K562 (cell line): ENCODE results near the gene SLC27A6. TPM values are rescaled to one million over a fixed set of nuclear protein-coding genes. Genes with fewer than 3 reads are reported as not detected.

Experiments used
- BRF1 ChIP-seq: IDR thresholded peaks from 3 replicates; pipeline ENCODE4 v1.6.1; 2011; ENCODE audit warnings: borderline replicate concordance, mild to moderate bottlenecking; ENCODE audit not compliant: insufficient read length; ENCODE audit errors: extremely low read depth
- ETV1 ChIP-seq: fragments of 450-650 bp; conservative IDR thresholded peaks from 2 replicates; pipeline ENCODE4 v1.6.1; 2016; ENCODE audit warnings: missing genetic modification characterization, control low read depth, low read depth, missing compliant biosample characterization
- KLF1 ChIP-seq: fragments of 450-650 bp; IDR thresholded peaks from 2 replicates; pipeline ENCODE4 v1.6.1; 2016; ENCODE audit warnings: missing genetic modification characterization, missing compliant biosample characterization
- KLF10 ChIP-seq: fragments of 250-450 bp; sonication (Bioruptor Pico); IDR thresholded peaks from 2 replicates; pipeline ENCODE4 v1.6.1; 2021; ENCODE audit warnings: matching md5 sums
- PHF8 ChIP-seq: fragments of 200-600 bp; sonication (generic); IDR thresholded peaks from 2 replicates; pipeline ENCODE4 v1.6.1; 2012; ENCODE audit warnings: mixed run types, mild to moderate bottlenecking, inconsistent platforms, low read length, moderate library complexity, borderline replicate concordance
- RBFOX2 ChIP-seq: fragments of 200-400 bp; formaldehyde crosslinking; IDR thresholded peaks from 2 replicates; pipeline ENCODE4 v1.6.1; 2017; ENCODE audit warnings: low read depth, mild to moderate bottlenecking, low read length, moderate library complexity
- SMAD4 ChIP-seq: fragments of 250-450 bp; sonication (Bioruptor Pico); conservative IDR thresholded peaks from 2 replicates; pipeline ENCODE4 v1.8.0; 2021; ENCODE audit warnings: inconsistent platforms, mild to moderate bottlenecking, moderate library complexity
- SRSF1 ChIP-seq: fragments of 200-400 bp; formaldehyde crosslinking; IDR thresholded peaks from 2 replicates; pipeline ENCODE4 v1.6.1; 2017; ENCODE audit warnings: mild to moderate bottlenecking, low read depth, low read length, moderate library complexity
- ZBED1 ChIP-seq: IDR thresholded peaks from 2 replicates; pipeline ENCODE4 v1.6.1; 2014
- polyA plus RNA-seq, 8 experiments: library from polyadenylated mRNA; depleted of rRNA in 4 of 8; stranded (reverse) in 5 of 8; unstranded in 3 of 8; fragments of >200 nt; fragmentation: Nextera tagmentation in 2 of 8; fragmentation: Illumina TruSeq in 1 of 8; extraction: Ambion mirVana in 2 of 8; extraction: Trizol in 1 of 8; gene quantifications; 2 replicates each; pipeline versions ENCODE4 v1.2.1 to v1.2.3, GENCODE V29; 2011 to 2014; ENCODE audit warnings: inconsistent platforms in 1 of 8, missing spikeins in 1 of 8
- total RNA-seq, 7 experiments: library from RNA; depleted of rRNA in 6 of 7; stranded (reverse); fragments of >200 nt in 6 of 7; fragmentation: Illumina TruSeq in 2 of 7; extraction: Trizol in 2 of 7; gene quantifications; 2 replicates each; pipeline versions ENCODE4 v1.2.1 to v1.2.3, GENCODE V29; 2011 to 2021; ENCODE audit warnings: low replicate concordance in 1 of 7
- TF ChIP-seq, protein P1 (sequence below): fragments of 250-450 bp; sonication (Bioruptor Pico); IDR thresholded peaks from 2 replicates; pipeline ENCODE4 v1.8.0; 2022; ENCODE audit warnings: inconsistent platforms
- TF ChIP-seq, protein P2 (sequence below): fragments of 450-650 bp; IDR thresholded peaks from 2 replicates; pipeline ENCODE4 v1.6.1; 2016; ENCODE audit warnings: borderline replicate concordance
- TF ChIP-seq, protein P3 (sequence below): fragments of 450-650 bp; conservative IDR thresholded peaks from 2 replicates; pipeline ENCODE4 v1.6.1; 2016; ENCODE audit warnings: missing genetic modification characterization, low read depth, mild to moderate bottlenecking, control low read depth, missing compliant biosample characterization
- TF ChIP-seq, protein P4 (sequence below): sonication (generic); formaldehyde crosslinking; IDR thresholded peaks from 2 replicates; pipeline ENCODE4 v1.8.1; 2022; ENCODE audit warnings: missing genetic modification reagents
- TF ChIP-seq, protein P5 (sequence below), 2 experiments: fragments of 450-650 bp in 1 of 2; sonication (generic) in 1 of 2; formaldehyde crosslinking in 1 of 2; IDR thresholded peaks in 1 of 2; conservative IDR thresholded peaks in 1 of 2; 2 replicates each; pipeline versions ENCODE4 v1.6.1 to v1.8.1; 2016 to 2023; ENCODE audit warnings: mild to moderate bottlenecking in 2 of 2, moderate library complexity in 2 of 2, inconsistent platforms in 1 of 2, missing genetic modification reagents in 1 of 2
- TF ChIP-seq, protein P6 (sequence below): sonication (generic); formaldehyde crosslinking; IDR thresholded peaks from 2 replicates; pipeline ENCODE4 v1.8.0; 2023; ENCODE audit warnings: mild to moderate bottlenecking, missing genetic modification reagents

The SLC27A6 gene
- total and polyA plus RNA-seq, 9 of the 15 experiments (the other 6 are each of a cell fraction or from before 2014, with no cell fraction given), result 0.56 to 1.9 (median 1.2) TPM

DNA sequence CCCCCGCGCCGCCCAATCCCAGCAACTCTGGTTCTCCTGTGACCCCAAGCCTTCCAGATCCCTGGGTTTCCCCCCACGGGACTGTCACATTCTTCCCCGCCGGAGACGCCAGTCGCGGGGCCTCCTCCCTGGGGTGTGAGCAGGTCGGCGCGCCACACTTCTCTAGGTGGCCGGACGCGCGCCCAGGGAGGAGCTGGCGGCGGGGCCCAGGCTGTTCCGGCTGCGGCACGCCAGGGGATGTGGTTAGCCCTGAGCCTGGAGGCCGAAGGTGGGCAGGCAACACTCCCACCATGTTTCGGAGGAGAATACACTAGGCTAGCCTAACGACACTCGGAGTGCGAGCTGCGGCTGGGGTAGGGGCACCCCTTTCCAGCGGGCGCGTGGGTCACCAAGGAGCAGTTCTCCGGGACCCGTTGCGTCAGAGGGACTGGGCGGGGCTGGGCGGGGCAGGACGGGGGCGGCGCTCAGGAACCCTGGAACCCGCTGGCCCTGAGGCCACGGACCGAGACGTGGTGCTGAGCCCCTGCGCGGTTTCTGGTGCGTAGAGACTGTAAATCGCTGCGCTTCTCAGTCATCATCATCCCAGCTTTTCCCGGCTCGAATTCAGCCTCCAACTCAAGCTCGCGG is at the start of gene SLC27A6 (continued):
- TF ChIP-seq, protein P1, sequence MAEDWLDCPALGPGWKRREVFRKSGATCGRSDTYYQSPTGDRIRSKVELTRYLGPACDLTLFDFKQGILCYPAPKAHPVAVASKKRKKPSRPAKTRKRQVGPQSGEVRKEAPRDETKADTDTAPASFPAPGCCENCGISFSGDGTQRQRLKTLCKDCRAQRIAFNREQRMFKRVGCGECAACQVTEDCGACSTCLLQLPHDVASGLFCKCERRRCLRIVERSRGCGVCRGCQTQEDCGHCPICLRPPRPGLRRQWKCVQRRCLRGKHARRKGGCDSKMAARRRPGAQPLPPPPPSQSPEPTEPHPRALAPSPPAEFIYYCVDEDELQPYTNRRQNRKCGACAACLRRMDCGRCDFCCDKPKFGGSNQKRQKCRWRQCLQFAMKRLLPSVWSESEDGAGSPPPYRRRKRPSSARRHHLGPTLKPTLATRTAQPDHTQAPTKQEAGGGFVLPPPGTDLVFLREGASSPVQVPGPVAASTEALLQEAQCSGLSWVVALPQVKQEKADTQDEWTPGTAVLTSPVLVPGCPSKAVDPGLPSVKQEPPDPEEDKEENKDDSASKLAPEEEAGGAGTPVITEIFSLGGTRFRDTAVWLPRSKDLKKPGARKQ (CRISPR knock-in tag), result no peak
- TF ChIP-seq RBFOX2 (peak; percentile 53), ZBED1 (no peak), BRF1 (no peak), KLF1 (no peak), SRSF1 (no peak), PHF8 (no peak), KLF10 (CRISPR knock-in tag) (no peak), ETV1 (tag) (peak; percentile 77), SMAD4 (peak; percentile 46)
- TF ChIP-seq, protein P2, sequence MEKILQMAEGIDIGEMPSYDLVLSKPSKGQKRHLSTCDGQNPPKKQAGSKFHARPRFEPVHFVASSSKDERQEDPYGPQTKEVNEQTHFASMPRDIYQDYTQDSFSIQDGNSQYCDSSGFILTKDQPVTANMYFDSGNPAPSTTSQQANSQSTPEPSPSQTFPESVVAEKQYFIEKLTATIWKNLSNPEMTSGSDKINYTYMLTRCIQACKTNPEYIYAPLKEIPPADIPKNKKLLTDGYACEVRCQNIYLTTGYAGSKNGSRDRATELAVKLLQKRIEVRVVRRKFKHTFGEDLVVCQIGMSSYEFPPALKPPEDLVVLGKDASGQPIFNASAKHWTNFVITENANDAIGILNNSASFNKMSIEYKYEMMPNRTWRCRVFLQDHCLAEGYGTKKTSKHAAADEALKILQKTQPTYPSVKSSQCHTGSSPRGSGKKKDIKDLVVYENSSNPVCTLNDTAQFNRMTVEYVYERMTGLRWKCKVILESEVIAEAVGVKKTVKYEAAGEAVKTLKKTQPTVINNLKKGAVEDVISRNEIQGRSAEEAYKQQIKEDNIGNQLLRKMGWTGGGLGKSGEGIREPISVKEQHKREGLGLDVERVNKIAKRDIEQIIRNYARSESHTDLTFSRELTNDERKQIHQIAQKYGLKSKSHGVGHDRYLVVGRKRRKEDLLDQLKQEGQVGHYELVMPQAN, result no peak
- TF ChIP-seq, protein P3, sequence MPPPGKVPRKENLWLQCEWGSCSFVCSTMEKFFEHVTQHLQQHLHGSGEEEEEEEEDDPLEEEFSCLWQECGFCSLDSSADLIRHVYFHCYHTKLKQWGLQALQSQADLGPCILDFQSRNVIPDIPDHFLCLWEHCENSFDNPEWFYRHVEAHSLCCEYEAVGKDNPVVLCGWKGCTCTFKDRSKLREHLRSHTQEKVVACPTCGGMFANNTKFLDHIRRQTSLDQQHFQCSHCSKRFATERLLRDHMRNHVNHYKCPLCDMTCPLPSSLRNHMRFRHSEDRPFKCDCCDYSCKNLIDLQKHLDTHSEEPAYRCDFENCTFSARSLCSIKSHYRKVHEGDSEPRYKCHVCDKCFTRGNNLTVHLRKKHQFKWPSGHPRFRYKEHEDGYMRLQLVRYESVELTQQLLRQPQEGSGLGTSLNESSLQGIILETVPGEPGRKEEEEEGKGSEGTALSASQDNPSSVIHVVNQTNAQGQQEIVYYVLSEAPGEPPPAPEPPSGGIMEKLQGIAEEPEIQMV (tag), result no peak
- TF ChIP-seq, protein P4, sequence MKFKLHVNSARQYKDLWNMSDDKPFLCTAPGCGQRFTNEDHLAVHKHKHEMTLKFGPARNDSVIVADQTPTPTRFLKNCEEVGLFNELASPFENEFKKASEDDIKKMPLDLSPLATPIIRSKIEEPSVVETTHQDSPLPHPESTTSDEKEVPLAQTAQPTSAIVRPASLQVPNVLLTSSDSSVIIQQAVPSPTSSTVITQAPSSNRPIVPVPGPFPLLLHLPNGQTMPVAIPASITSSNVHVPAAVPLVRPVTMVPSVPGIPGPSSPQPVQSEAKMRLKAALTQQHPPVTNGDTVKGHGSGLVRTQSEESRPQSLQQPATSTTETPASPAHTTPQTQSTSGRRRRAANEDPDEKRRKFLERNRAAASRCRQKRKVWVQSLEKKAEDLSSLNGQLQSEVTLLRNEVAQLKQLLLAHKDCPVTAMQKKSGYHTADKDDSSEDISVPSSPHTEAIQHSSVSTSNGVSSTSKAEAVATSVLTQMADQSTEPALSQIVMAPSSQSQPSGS (CRISPR knock-in tag), result no peak
- TF ChIP-seq, protein P5, sequence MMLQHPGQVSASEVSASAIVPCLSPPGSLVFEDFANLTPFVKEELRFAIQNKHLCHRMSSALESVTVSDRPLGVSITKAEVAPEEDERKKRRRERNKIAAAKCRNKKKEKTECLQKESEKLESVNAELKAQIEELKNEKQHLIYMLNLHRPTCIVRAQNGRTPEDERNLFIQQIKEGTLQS (IDR thresholded peaks at IDR 0.05), result no peak
- TF ChIP-seq, protein P5 (CRISPR knock-in tag; conservative IDR thresholded peaks at IDR 0.05), result no peak
- TF ChIP-seq, protein P6, sequence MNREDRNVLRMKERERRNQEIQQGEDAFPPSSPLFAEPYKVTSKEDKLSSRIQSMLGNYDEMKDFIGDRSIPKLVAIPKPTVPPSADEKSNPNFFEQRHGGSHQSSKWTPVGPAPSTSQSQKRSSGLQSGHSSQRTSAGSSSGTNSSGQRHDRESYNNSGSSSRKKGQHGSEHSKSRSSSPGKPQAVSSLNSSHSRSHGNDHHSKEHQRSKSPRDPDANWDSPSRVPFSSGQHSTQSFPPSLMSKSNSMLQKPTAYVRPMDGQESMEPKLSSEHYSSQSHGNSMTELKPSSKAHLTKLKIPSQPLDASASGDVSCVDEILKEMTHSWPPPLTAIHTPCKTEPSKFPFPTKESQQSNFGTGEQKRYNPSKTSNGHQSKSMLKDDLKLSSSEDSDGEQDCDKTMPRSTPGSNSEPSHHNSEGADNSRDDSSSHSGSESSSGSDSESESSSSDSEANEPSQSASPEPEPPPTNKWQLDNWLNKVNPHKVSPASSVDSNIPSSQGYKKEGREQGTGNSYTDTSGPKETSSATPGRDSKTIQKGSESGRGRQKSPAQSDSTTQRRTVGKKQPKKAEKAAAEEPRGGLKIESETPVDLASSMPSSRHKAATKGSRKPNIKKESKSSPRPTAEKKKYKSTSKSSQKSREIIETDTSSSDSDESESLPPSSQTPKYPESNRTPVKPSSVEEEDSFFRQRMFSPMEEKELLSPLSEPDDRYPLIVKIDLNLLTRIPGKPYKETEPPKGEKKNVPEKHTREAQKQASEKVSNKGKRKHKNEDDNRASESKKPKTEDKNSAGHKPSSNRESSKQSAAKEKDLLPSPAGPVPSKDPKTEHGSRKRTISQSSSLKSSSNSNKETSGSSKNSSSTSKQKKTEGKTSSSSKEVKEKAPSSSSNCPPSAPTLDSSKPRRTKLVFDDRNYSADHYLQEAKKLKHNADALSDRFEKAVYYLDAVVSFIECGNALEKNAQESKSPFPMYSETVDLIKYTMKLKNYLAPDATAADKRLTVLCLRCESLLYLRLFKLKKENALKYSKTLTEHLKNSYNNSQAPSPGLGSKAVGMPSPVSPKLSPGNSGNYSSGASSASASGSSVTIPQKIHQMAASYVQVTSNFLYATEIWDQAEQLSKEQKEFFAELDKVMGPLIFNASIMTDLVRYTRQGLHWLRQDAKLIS (CRISPR knock-in tag), result peak; percentile 58; the same call in 1 of the 2 replicates
